Raji (cell line): Measurements from ENCODE around the gene FUT1.

Experiments used
- POLR2A ChIP-seq: IDR thresholded peaks from 2 replicates; pipeline ENCODE4 v1.6.1; 2011; ENCODE audit warnings: low read depth, low read length, control low read depth; ENCODE audit not compliant: insufficient read depth

Gene FUT1

GRCh38 chr19:48746738-48747575 lies 5.5 kb downstream of the FUT1 start, which contains the start of gene IZUMO1:
TSS of gene IZUMO1 (minus strand) at chr19:48746909. CDS start at chr19:48745859, 1,050 bp downstream.
- TF ChIP-seq POLR2A, result no peak

- TF ChIP-seq POLR2A, result no peak
Observed at GRCh38 chr19:48746110-48746509, 6.3 kb downstream of the FUT1 start.

GRCh38 chr19:48745208-48745995 lies 7.0 kb downstream of the FUT1 start:
- TF ChIP-seq POLR2A, result no peak

GRCh38 chr19:48742096-48742495 lies 10.3 kb downstream of the FUT1 start:
- no peak for TF ChIP-seq POLR2A

GRCh38 chr19:48741129-48741999 lies 11.1 kb downstream of the FUT1 start:
- no peak for TF ChIP-seq POLR2A

- TF ChIP-seq POLR2A, result no peak
Observed at GRCh38 chr19:48740164-48740972, 12.1 kb downstream of the FUT1 start, which contains the start of gene RASIP1. TSS of gene RASIP1 (minus strand) at chr19:48740610. CDS start at chr19:48740282, 328 bp downstream.

GRCh38 chr19:48739404-48740163 lies 12.9 kb downstream of the FUT1 start:
- no peak for TF ChIP-seq POLR2A

- no peak for TF ChIP-seq POLR2A
Observed at GRCh38 chr19:48738557-48739403, 13.7 kb downstream of the FUT1 start.

GRCh38 chr19:48737360-48737998 lies 15.0 kb downstream of the FUT1 start:
- no peak for TF ChIP-seq POLR2A

GRCh38 chr19:48735031-48735615 lies 17.3 kb downstream of the FUT1 start:
- TF ChIP-seq POLR2A, result no peak

GRCh38 chr19:48734625-48735024 lies 17.8 kb downstream of the FUT1 start:
- no peak for TF ChIP-seq POLR2A

GRCh38 chr19:48731452-48731851 lies 21.0 kb downstream of the FUT1 start:
- no peak for TF ChIP-seq POLR2A
